PFSK-1 (cell line): ENCODE measurements around the gene GRAMD2B.

Source experiments
- FOXP2 ChIP-seq: optimal IDR thresholded peaks from 2 replicates; pipeline ENCODE3; 2011; ENCODE audit warnings: borderline replicate concordance, control low read depth, inconsistent platforms; ENCODE audit not compliant: insufficient read depth; ENCODE audit errors: extremely low read length, extremely low read depth
- POLR2AphosphoS5 ChIP-seq: IDR thresholded peaks from 2 replicates; pipeline ENCODE4 v1.6.1; 2012; ENCODE audit warnings: low read depth, mild to moderate bottlenecking, control low read depth, low read length, moderate library complexity
- REST ChIP-seq, 2 experiments: IDR thresholded peaks; 2 replicates each; pipeline versions ENCODE4 v1.6.1 to v1.8.0; 2011 to 2012; ENCODE audit warnings: low read depth in 2 of 2, low read length in 2 of 2, control low read depth in 1 of 2, inconsistent platforms in 1 of 2, mild to moderate bottlenecking in 1 of 2, moderate library complexity in 1 of 2; ENCODE audit not compliant: insufficient read depth in 1 of 2
- SIN3A ChIP-seq: IDR thresholded peaks from 2 replicates; pipeline ENCODE4 v1.6.1; 2012; ENCODE audit warnings: mild to moderate bottlenecking, low read length, moderate library complexity, borderline replicate concordance; ENCODE audit not compliant: insufficient read depth
- TAF1 ChIP-seq: IDR thresholded peaks from 2 replicates; pipeline ENCODE4 v1.6.1; 2012; ENCODE audit warnings: low read length, control low read depth, borderline replicate concordance; ENCODE audit not compliant: insufficient read depth

GRAMD2B gene

DNA sequence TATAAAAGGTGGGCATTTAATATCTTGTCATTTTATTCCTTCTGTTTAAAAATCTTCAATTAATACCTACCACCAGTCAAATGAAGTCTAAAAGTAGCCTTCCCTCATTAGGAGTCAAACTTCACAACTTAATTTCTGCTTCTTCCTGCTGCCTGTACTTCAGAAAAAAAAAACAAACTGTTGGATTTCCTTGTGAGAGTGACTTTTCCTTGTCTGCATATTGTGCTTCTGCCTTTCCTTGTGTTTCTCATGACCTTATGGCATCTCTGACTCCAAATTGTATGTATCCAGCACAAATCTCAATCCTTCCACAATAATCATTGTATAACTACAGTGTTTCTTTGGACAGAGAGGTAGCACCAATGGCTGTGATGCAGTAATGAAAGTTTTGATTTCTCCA lies 32.1 kb downstream of the GRAMD2B start:
- no peak for TF ChIP-seq TAF1
- no peak for TF ChIP-seq SIN3A
- TF ChIP-seq FOXP2, result no peak
- no peak for TF ChIP-seq POLR2AphosphoS5
- TF ChIP-seq REST (IDR thresholded peaks at IDR 0.05; ENCODE audit: insufficient read depth in 1 of 2, low read depth in 2 of 2, low read length in 2 of 2), result no peak

- no peak for TF ChIP-seq TAF1
- TF ChIP-seq REST (IDR thresholded peaks at IDR 0.05; ENCODE audit: insufficient read depth in 1 of 2, low read depth in 2 of 2, low read length in 2 of 2), result no peak
- TF ChIP-seq POLR2AphosphoS5, result no peak
- no peak for TF ChIP-seq SIN3A
- TF ChIP-seq FOXP2, result no peak
These were observed 32.5 kb downstream of the GRAMD2B start for GRCh38 chr5:126455728-126456127.

DNA sequence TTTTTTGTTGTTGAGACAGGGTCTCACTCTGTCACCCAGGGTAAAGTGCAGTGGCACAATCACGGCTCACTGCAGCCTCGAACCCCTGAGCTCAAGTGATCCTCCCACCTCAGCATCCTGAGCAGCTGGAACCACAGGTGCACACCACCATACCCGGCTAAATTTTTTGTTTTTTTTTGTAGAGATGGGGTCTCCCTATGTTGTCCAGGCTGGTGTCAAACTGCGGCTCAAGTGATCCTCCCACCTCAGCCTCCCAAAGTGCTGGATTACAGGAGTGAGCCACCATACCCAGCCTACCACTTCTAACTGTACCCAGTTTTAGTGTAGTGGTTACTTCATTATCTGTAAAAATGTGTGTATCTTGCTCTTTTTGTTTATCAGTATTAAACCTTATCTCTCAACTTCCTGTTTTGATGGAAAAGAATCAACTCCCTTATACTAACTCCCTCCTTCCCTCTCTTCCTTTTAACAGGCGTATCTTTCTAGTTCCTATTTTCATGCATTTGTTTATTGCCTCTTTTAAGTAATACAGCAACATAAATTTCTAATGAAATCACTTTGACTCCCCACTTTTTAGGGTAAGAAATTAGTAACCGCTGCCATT lies 33.1 kb downstream of the GRAMD2B start:
- TF ChIP-seq POLR2AphosphoS5, result no peak
- TF ChIP-seq SIN3A, result no peak
- no peak for TF ChIP-seq FOXP2
- no peak for TF ChIP-seq REST (IDR thresholded peaks at IDR 0.05; ENCODE audit: insufficient read depth in 1 of 2, low read depth in 2 of 2, low read length in 2 of 2)
- TF ChIP-seq TAF1, result no peak

GRCh38 chr5:126460459-126460858 lies 37.2 kb downstream of the GRAMD2B start:
- TF ChIP-seq SIN3A (no peak), REST (IDR thresholded peaks at IDR 0.05; ENCODE audit: insufficient read depth in 1 of 2, low read depth in 2 of 2, low read length in 2 of 2) (0 out of 4 replicates have a peak, but pooled peaks have one; percentile 11 to 54)

- TF ChIP-seq FOXP2 (no peak), POLR2AphosphoS5 (no peak), TAF1 (no peak), SIN3A (no peak), REST (IDR thresholded peaks at IDR 0.05; ENCODE audit: insufficient read depth in 1 of 2, low read depth in 2 of 2, low read length in 2 of 2) (no peak)
These were observed 37.8 kb downstream of the GRAMD2B start for GRCh38 chr5:126460977-126461376.
